ENCODE data around the gene CRISP2. TPM values are rescaled to one million over a fixed set of nuclear protein-coding genes. Genes with fewer than 3 reads are reported as not detected.

CRISP2 gene
- total RNA-seq, 2 donors from 2014 or later, result not detected

GRCh38 chr6:49720372-49720771 is 7.0 kb upstream of the CRISP2 start:
- Histone ChIP-seq H3K9ac (ENCODE audit: extremely low read depth, low read length, poor library complexity, severe bottlenecking) (no peak overlapping the region), H3K27ac (ENCODE audit: low read depth, low read length) (no peak overlapping the region), H3K4me1 (ENCODE audit: control insufficient read depth, insufficient read depth, low read length) (no peaks in the 10 kb centered on the region), H3K27me3 (ENCODE audit: control insufficient read depth, insufficient read depth, low read length, poor library complexity, severe bottlenecking) (no peaks in the 10 kb centered on the region), H3K36me3 (ENCODE audit: control insufficient read depth, insufficient read depth, low read length) (no peaks in the 10 kb centered on the region), H3K9me3 (ENCODE audit: control insufficient read depth, low read length) (peaks cover 41% of the 10 kb centered on the region), H3K4me3 (ENCODE audit: low read length) (no peak overlapping the region)
- WGBS, 2 experiments (ENCODE audit: insufficient coverage in 1 of 2, insufficient read length in 1 of 2), result 89 to 100% methylated on average over 2 to 7 of the region's 7 CpGs
- Mint-ChIP-seq H3K4me1 (no peaks in the 10 kb centered on the region), H3K9me3 (peaks cover 43% of the 10 kb centered on the region), H3K27ac (no peak overlapping the region), H3K36me3 (ENCODE audit: low read depth) (no peaks in the 10 kb centered on the region), H3K27me3 (ENCODE audit: insufficient read depth) (peaks cover 1% of the 10 kb centered on the region), H3K4me3 (no peak overlapping the region)
- TF ChIP-seq CTCF (conservative IDR thresholded peaks at IDR 0.05), result no peak
- DNase-seq, result no peak

GRCh38 chr6:49698478-49698877 is 14.9 kb downstream of the CRISP2 start:
- H3K27me3 ChIP-seq (ENCODE audit: control insufficient read depth, insufficient read depth, low read length, poor library complexity, severe bottlenecking), result no peaks in the 10 kb centered on the region
- Mint-ChIP-seq H3K36me3 (ENCODE audit: low read depth) (no peaks in the 10 kb centered on the region), H3K9me3 (peaks cover 8% of the 10 kb centered on the region), H3K4me1 (no peaks in the 10 kb centered on the region), H3K4me3 (no peak overlapping the region), H3K27me3 (ENCODE audit: insufficient read depth) (no peaks in the 10 kb centered on the region), H3K27ac (no peak overlapping the region)
- no peak for TF ChIP-seq CTCF (conservative IDR thresholded peaks at IDR 0.05)
- no peak for DNase-seq
- H3K9ac ChIP-seq (ENCODE audit: extremely low read depth, low read length, poor library complexity, severe bottlenecking), result no peak overlapping the region
- no peak overlapping the region for H3K27ac ChIP-seq (ENCODE audit: low read depth, low read length)
- no peaks in the 10 kb centered on the region for H3K36me3 ChIP-seq (ENCODE audit: control insufficient read depth, insufficient read depth, low read length)
- peaks cover 7% of the 10 kb centered on the region for H3K9me3 ChIP-seq (ENCODE audit: control insufficient read depth, low read length)
- no peaks in the 10 kb centered on the region for H3K4me1 ChIP-seq (ENCODE audit: control insufficient read depth, insufficient read depth, low read length)
- no peak overlapping the region for H3K4me3 ChIP-seq (ENCODE audit: low read length)

GRCh38 chr6:49693512-49693911 is 19.8 kb downstream of the CRISP2 start:
- Histone ChIP-seq H3K9ac (ENCODE audit: extremely low read depth, low read length, poor library complexity, severe bottlenecking) (no peak overlapping the region), H3K4me3 (ENCODE audit: low read length) (no peak overlapping the region), H3K36me3 (ENCODE audit: control insufficient read depth, insufficient read depth, low read length) (no peaks in the 10 kb centered on the region), H3K27ac (ENCODE audit: low read depth, low read length) (no peak overlapping the region), H3K27me3 (ENCODE audit: control insufficient read depth, insufficient read depth, low read length, poor library complexity, severe bottlenecking) (no peaks in the 10 kb centered on the region), H3K9me3 (ENCODE audit: control insufficient read depth, low read length) (peaks cover 15% of the 10 kb centered on the region), H3K4me1 (ENCODE audit: control insufficient read depth, insufficient read depth, low read length) (no peaks in the 10 kb centered on the region)
- Mint-ChIP-seq H3K36me3 (ENCODE audit: low read depth) (no peaks in the 10 kb centered on the region), H3K4me1 (no peaks in the 10 kb centered on the region), H3K4me3 (no peak overlapping the region), H3K9me3 (no peaks in the 10 kb centered on the region), H3K27me3 (ENCODE audit: insufficient read depth) (no peaks in the 10 kb centered on the region), H3K27ac (no peak overlapping the region)
- no peak for DNase-seq
- TF ChIP-seq CTCF (conservative IDR thresholded peaks at IDR 0.05), result no peak
- WGBS, 2 experiments (ENCODE audit: insufficient coverage in 1 of 2, insufficient read length in 1 of 2), result 90% methylated on average over 1 of the region's 1 CpG; no CpG with 5 or more reads in 1 of the 2 experiments
